HG03103 (cell line): ENCODE measurements around the gene OSBP2.

ENCODE experiments used
- ATAC-seq: cut with Tn5 transposase; IDR thresholded peaks from one replicate; pipeline ENCODE4 v1.9.1; 2021; ENCODE audit warnings: low read depth; ENCODE audit not compliant: unreplicated experiment

The OSBP2 gene

DNA sequence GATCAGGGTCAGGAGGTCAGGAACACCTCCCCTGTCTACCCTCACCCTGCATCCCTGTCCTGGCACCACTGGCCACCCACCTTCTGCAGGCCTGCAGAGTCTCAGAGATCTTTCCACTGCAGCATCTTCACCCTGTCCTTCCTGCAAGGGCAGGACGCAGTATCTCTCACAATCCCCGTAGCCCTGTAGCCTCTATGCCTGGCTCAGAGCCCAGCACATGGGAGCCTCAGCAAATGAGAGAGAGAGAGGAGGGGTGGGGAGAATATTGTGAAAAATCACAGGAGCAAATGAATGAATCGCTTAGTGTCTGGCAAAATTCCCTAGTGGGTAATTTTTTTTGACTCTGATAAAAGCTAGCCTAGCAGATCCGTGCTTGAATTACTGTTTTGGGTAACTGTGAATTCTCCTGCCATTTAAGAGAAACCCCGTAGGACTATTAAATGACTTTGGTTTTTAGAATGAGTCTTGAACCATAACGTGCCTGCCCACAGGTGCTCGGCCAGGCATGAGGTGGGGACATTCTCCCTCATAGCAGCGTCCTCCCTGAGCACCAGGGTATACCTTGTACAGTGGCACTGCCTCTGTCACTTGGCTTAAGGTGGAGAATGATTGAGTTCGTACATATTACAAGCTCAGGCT is 182.4 kb downstream of the OSBP2 start:
- ATAC-seq = no peak

- no peak for ATAC-seq
Measured at GRCh38 chr22:30877662-30878515, 183.2 kb downstream of the OSBP2 start.

- ATAC-seq = no peak
Measured at GRCh38 chr22:30878516-30879414, 184.1 kb downstream of the OSBP2 start.

DNA sequence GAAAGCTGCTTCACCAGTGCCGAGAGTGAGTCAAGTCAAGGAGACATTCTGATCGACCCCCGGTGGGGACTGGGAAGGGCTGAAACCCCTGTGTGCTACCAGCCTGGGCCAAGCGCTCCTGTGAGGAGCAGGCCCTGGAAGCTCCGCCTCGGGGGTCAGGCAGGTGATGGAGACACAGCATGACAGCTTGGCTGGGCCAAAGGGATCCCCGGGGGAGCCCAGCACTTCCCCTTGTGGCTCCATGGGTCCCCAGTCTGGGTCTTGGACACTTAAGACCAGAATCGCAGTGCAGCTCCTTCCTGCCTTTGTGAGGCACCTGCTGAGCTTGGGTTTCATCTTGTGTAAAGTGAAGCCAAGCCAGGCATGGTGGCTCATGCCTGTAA is 184.7 kb downstream of the OSBP2 start:
- no peak for ATAC-seq

GRCh38 chr22:30880181-30880601 is 185.5 kb downstream of the OSBP2 start:
- ATAC-seq = no peak

DNA sequence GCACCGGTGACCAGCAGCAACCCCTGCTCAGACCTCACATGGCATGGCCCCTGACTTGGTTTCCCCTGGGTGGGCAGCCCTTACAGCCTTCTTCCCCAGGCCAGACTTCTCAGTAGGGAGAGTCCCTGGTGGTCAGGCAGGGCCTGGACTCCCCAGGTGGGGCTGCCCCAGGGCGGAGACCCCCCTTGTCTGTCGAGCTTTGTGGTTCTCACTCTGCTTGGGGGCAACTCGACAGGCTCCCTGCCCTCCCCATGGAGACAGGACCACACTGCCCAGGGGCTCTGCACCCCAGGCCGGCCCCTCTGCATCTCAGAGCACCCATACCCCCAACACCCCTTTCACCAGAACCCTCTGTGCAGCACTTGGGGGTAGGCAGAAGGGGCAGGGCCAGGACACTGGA is 186.2 kb downstream of the OSBP2 start:
- no peak for ATAC-seq

GRCh38 chr22:30881361-30882183 is 186.9 kb downstream of the OSBP2 start:
- ATAC-seq = no peak

DNA sequence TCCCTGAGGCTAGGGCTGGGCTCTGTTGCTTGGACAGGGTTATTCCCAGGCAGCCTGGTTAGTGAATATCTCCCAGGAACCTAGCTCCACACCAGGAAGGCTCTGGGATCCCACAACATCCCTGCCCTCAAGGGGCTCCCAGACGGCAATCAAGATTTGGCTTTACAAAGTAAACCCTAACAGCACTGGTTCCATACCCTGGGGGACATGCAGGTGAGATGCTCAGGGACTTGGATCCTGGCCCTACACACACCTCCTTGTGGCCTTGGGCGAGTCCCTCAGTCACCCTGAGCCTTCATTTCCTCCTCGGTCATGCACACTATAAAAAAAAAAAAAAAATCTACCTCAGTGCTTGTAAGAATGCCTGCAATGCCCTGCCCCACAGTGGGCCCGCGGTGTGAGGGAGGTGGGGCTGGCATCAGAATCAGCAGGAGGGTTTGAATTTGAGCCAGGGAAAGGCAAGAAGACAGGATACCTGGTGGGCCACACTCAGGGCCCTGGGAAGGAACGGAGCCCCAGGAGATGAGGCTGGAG is 187.6 kb downstream of the OSBP2 start:
- ATAC-seq = no peak

DNA sequence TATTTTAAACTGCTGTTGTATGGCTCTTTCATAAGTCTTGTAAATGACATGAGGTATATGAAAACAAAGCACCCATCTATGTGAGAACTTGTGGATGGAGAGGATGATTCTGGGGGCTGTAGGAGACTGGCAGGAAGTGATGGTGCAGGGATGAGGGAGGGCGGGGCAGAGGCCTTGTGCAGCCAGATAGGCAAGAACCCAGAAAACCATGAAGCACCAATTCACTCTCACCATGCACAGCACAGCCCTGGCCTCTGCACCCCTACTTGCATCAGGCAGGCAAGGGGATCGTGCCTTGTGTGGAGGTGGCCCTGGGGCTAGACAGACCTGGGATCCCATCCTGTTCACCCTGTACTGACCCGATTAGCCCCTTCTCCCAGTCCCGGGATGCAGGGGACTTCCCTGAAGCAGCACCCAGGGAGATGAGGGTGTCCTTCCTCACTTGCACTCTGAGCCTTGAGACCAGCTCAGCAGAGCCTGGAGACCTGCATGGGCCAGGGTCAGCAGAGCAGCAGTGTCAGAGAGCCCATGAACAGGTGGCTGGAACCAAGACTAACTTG is 188.4 kb downstream of the OSBP2 start:
- no peak for ATAC-seq

DNA sequence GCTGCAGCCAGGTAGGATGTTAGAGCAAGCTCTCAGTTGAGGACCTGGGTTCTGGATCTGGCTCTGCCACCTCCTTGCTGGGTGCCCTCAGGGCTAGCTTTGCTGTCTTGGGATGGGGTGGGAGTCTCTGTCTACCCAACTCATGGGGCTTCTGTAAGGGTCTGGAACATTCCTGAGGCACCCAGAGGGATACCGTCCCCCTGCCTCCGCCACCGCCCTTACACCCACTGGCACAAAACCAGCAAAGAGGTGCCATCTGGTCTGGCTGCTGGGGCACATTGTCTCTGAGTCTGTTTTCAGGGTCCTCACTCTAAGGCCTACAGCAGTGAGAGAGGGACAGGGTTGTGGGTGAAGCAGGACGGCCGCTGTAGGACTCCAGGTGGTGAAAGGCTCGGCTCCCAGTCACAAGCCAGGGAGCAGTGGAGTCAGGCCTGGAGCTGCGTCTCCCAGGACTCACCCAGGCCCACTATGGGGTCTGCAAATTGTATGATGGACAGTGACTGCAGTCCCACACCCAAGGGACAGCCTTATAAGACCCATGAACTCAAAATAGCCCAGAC is 189.0 kb downstream of the OSBP2 start:
- no peak for ATAC-seq

DNA sequence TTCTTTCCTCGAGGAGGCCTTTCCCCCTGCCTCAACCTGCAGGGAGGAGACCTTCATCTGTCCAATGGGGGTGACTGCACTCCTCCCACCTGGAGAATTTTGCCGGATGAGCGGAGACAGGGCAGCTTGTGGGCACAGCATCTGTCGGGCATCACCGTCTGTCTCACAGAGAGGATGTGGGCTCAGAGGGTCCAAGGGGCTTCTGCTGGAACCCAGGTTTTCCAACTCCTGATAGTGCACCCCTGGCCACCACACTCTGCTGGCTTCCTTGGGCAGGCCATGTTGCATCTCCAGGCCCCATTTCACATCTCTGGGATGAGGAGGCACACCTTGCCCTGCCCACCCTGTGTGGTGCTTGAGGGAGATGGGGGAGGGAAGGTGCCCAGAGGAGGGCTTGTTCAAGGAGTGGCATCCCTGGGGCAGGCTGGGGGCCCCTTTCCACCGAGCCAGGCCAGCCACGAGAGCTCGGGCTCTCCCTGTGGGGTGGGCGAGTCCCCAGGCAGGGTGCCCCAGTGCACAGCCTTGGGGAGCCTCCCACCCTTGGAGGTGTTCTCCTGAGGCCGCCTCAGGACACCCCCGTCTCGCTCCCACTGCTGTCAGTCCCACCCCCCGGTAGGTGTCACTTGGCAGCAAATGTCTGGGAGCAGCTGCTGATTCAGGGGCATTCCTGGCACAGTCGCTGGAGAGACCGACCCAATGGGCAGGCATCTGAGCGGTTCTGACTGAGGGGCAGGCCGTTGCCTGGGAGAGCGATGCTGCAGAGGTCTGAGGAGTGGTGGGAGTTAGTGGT is 189.7 kb downstream of the OSBP2 start:
- ATAC-seq = no peak

- ATAC-seq = no peak
Measured at GRCh38 chr22:30885001-30885366, 190.3 kb downstream of the OSBP2 start.

DNA sequence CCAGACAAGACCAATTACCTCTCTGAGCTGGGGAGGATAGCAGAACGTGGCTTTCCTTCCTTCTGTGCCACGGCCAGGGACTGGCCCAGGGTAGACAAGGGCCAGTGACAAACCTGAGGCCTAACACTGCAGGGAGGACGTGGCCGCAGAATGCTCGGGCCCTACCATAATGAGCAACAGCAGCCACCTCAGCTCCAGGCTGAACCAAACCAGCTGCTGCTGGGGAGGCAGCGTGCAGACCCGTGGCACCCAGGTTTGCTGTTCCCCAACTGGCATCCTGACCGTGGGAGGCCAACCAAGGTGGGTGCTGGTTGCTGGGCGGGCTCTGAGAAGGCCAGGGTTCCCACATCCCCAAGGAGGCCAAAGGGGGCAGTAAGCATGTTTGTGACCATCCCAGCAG is 190.9 kb downstream of the OSBP2 start:
- ATAC-seq = no peak

DNA sequence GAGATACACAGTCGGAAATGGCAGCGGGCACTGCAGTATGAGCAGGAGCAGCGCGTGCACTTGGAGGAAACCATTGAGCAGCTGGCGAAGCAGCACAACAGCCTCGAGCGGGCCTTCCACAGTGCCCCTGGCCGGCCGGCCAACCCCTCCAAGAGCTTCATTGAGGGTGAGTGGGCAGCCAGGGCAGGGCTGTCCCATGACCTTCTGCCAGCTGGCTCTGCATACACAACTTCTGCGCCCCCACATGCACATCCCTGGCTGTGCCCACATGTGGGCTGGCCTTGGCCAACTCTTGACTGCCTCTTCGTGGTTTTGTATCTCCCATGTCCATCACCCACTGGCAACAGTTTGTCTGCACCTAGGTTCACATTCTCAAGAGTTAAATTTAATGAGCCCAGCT is 192.8 kb downstream of the OSBP2 start:
- ATAC-seq = no peak

- ATAC-seq = no peak
Measured at GRCh38 chr22:30887861-30888260, 193.2 kb downstream of the OSBP2 start.

DNA sequence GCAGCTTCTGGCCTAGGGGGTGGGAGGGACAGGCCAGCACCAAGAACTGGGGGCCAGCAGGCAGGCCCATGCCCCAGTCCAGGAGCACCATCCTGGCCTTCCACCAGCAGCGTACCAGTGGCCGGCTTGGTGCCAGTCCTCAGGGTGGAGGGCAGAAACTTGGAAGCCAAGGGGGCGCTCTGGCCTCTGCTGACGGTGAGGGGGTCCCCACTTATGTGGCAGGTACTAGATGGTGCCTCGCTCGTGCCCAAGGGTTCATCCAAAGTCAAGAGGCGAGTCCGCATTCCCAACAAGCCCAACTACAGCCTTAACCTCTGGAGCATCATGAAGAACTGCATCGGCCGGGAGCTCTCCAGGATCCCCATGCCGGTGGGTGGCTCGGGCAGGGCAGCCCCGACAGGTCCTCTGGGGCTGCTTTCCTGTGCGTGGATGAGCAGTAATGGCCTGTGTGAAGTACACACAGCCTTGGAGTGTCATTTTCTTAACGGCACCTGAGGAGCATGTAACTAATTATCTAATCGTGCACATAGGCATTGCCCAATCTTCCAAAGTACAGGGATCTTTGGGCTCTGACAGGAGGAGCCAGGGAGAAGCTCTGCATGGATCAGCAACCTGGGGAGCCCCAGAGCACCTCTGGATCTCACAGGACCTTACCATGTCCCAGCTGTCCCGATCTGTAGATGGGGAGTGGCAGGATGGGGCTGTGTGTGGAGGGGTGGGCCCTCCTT is 194.8 kb downstream of the OSBP2 start:
- ATAC-seq = no peak

- no peak for ATAC-seq
Measured at GRCh38 chr22:30889996-30890480, 195.4 kb downstream of the OSBP2 start.
